WTC11 (cell line): ENCODE data around the gene HYAL2. TPM values are rescaled to one million over a fixed set of nuclear protein-coding genes. Genes with fewer than 3 reads are reported as not detected.

Experiments
- ATAC-seq: fragments of 200-7000 bp; cut with Tn5 transposase; 2 replicates; pipeline ENCODE4 v1.10.0; 2021; ENCODE audit warnings: mild to moderate bottlenecking, moderate library complexity
- CTCF ChIA-PET: fragments of 300-600 bp; sonication (Branson Sonifier 250); formaldehyde crosslinking; loops from one replicate; lab custom pipeline; 2021; ENCODE audit warnings: antibody characterized with exemption; lab: Charles Lee
- POLR2A ChIA-PET: fragments of 350-600 bp; sonication (Branson Sonifier 250); formaldehyde crosslinking; loops from one replicate; lab custom pipeline; 2021; ENCODE audit warnings: antibody characterized with exemption; lab: Charles Lee
- DNase-seq: peaks from one replicate; pipeline ENCODE4 v3.0.0; 2021; ENCODE audit warnings: low spot score
- H3K27ac Mint-ChIP-seq: 2 replicates; pipeline ENCODE4 v1.8.0; 2021; ENCODE audit warnings: mixed read lengths
- H3K27me3 Mint-ChIP-seq: 2 replicates; pipeline ENCODE4 v1.8.0; 2021; ENCODE audit warnings: low read depth, mild to moderate bottlenecking, moderate library complexity, mixed read lengths
- H3K36me3 Mint-ChIP-seq: 2 replicates; pipeline ENCODE4 v1.8.0; 2021; ENCODE audit warnings: mixed read lengths
- H3K4me1 Mint-ChIP-seq: 2 replicates; pipeline ENCODE4 v1.8.0; 2022; ENCODE audit warnings: mixed read lengths
- H3K4me3 Mint-ChIP-seq: 2 replicates; pipeline ENCODE4 v1.8.0; 2021; ENCODE audit warnings: mild to moderate bottlenecking, moderate library complexity, mixed read lengths
- H3K9me3 Mint-ChIP-seq: 2 replicates; pipeline ENCODE4 v1.8.0; 2021; ENCODE audit warnings: mixed read lengths
- CREB1 ChIP-seq: sonication (generic); formaldehyde crosslinking; IDR thresholded peaks from 2 replicates; pipeline ENCODE4 v1.8.0; 2023; ENCODE audit warnings: mild to moderate bottlenecking, missing genetic modification reagents
- ESRRA ChIP-seq: sonication (generic); formaldehyde crosslinking; IDR thresholded peaks from 2 replicates; pipeline ENCODE4 v1.8.1; 2022; ENCODE audit warnings: mild to moderate bottlenecking, missing genetic modification reagents, borderline replicate concordance
- FOXP1 ChIP-seq: sonication (generic); formaldehyde crosslinking; IDR thresholded peaks from 2 replicates; pipeline ENCODE4 v1.8.0; 2022; ENCODE audit warnings: missing genetic modification reagents, mild to moderate bottlenecking, moderate library complexity, borderline replicate concordance
- HMGA2 ChIP-seq: fragments of 250-450 bp; sonication (Bioruptor Pico); IDR thresholded peaks from 2 replicates; pipeline ENCODE4 v1.4.0; 2021; ENCODE audit warnings: mild to moderate bottlenecking, moderate library complexity
- MYBL2 ChIP-seq: sonication (generic); formaldehyde crosslinking; IDR thresholded peaks from 2 replicates; pipeline ENCODE4 v1.8.1; 2023; ENCODE audit warnings: mild to moderate bottlenecking, moderate library complexity, missing genetic modification reagents
- NFE2L1 ChIP-seq: sonication (generic); formaldehyde crosslinking; IDR thresholded peaks from 2 replicates; pipeline ENCODE4 v1.8.1; 2023; ENCODE audit warnings: missing genetic modification reagents
- ZNF121 ChIP-seq: sonication (generic); formaldehyde crosslinking; IDR thresholded peaks from 2 replicates; pipeline ENCODE4 v1.8.0; 2023; ENCODE audit warnings: missing genetic modification reagents
- total RNA-seq: library from RNA; stranded (reverse); gene quantifications from 3 replicates; pipeline ENCODE4 v1.2.3, GENCODE V29; 2021
- TF ChIP-seq, protein P1 (sequence below): sonication (generic); formaldehyde crosslinking; IDR thresholded peaks from 2 replicates; pipeline ENCODE4 v1.8.0; 2023; ENCODE audit warnings: missing genetic modification reagents
- TF ChIP-seq, protein P2 (sequence below): sonication (generic); formaldehyde crosslinking; IDR thresholded peaks from 2 replicates; pipeline ENCODE4 v1.8.0; 2022; ENCODE audit warnings: mild to moderate bottlenecking, missing genetic modification reagents
- TF ChIP-seq, protein P3 (sequence below): sonication (generic); formaldehyde crosslinking; IDR thresholded peaks from 2 replicates; pipeline ENCODE4 v1.8.1; 2022; ENCODE audit warnings: mild to moderate bottlenecking, moderate library complexity, missing genetic modification reagents
- TF ChIP-seq, protein P4 (sequence below): sonication (generic); formaldehyde crosslinking; conservative IDR thresholded peaks from 2 replicates; pipeline ENCODE4 v1.8.1; 2022; ENCODE audit warnings: mild to moderate bottlenecking, missing genetic modification reagents
- TF ChIP-seq, protein P5 (sequence below): sonication (generic); formaldehyde crosslinking; IDR thresholded peaks from 2 replicates; pipeline ENCODE4 v1.8.1; 2022; ENCODE audit warnings: missing genetic modification reagents, borderline replicate concordance
- TF ChIP-seq, protein P6 (sequence below): sonication (generic); formaldehyde crosslinking; IDR thresholded peaks from 2 replicates; pipeline ENCODE4 v1.8.0; 2023; ENCODE audit warnings: mild to moderate bottlenecking, missing genetic modification reagents
- TF ChIP-seq, protein P7 (sequence below): fragments of 250-450 bp; sonication (Bioruptor Pico); IDR thresholded peaks from 2 replicates; pipeline ENCODE4 v1.9.0; 2021; ENCODE audit warnings: moderate library complexity, mild to moderate bottlenecking, inconsistent platforms, borderline replicate concordance

Gene HYAL2
- total RNA-seq, 1 experiment from 2014 or later: 58.0 TPM

DNA sequence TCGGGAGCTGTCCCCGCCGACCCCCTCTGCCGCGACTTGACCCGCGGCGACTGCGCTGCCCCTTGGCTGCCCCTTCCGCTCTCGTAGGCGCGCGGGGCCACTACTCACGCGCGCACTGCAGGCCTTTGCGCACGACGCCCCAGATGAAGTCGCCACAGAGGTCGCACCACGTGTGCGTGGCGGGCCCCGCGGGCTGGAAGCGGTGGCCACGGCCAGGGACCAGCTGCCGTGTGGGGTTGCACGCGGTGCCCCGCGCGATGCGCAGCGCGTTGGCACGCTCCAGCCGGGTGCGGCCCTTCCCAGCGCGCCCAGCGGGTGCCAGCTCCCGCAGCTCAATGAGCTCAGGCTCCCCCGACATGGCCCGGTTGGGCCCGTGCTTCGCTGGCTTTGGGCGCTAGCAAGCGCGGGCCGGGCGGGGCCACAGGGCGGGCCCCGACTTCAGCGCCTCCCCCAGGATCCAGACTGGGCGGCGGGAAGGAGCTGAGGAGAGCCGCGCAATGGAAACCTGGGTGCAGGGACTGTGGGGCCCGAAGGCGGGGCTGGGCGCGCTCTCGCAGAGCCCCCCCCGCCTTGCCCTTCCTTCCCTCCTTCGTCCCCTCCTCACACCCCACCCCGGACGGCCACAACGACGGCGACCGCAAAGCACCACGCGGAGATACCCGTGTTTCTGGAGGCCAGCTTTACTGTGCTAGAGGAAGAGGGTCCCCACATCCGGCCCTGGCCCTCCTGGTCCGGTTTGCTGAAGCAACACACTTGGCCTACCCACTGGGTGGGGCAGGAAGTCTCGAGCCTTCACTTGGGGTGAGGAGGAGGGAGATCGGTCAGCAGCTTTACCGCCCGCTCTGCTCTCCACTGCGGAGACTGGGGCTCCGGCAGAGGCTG, 18.1 kb upstream of the HYAL2 start, which contains the start of gene RASSF1 (continued):
- TF ChIP-seq, protein P1, sequence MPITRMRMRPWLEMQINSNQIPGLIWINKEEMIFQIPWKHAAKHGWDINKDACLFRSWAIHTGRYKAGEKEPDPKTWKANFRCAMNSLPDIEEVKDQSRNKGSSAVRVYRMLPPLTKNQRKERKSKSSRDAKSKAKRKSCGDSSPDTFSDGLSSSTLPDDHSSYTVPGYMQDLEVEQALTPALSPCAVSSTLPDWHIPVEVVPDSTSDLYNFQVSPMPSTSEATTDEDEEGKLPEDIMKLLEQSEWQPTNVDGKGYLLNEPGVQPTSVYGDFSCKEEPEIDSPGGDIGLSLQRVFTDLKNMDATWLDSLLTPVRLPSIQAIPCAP (CRISPR knock-in tag): no peak
- no peak for TF ChIP-seq ESRRA (CRISPR knock-in tag)

DNA sequence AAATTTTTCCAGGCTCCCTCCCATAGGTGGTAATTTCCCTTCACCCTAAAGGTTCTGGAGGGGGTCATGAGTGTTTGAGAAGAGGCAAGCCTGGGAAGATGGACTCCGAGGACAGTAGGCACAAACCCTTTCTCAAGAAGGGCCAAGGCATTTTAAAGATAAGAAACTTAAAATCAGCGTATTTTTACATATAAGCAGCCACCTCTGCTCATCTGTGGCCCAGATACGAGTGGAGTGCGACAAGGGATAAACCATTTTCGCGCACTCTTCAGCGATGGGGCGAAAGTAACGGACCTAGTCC, 17.6 kb upstream of the HYAL2 start:
- ATAC-seq (no peak), DNase-seq (no peak)
- peak overlapping the region; percentile 95 for H3K4me3 Mint-ChIP-seq
- POLR2A ChIA-PET: no interaction called here
- TF ChIP-seq ZNF121 (CRISPR knock-in tag) (no peak), NFE2L1 (CRISPR knock-in tag) (no peak), HMGA2 (no peak)
- TF ChIP-seq, protein P2, sequence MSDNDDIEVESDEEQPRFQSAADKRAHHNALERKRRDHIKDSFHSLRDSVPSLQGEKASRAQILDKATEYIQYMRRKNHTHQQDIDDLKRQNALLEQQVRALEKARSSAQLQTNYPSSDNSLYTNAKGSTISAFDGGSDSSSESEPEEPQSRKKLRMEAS (CRISPR knock-in tag): no peak
- TF ChIP-seq, protein P3, sequence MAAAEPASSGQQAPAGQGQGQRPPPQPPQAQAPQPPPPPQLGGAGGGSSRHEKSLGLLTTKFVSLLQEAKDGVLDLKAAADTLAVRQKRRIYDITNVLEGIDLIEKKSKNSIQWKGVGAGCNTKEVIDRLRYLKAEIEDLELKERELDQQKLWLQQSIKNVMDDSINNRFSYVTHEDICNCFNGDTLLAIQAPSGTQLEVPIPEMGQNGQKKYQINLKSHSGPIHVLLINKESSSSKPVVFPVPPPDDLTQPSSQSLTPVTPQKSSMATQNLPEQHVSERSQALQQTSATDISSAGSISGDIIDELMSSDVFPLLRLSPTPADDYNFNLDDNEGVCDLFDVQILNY (CRISPR knock-in tag): no peak
- peaks cover 71% of the 10 kb centered on the region for H3K27me3 Mint-ChIP-seq
- CTCF ChIA-PET: interaction anchor here (1.0 to 1.7 kb wide), 7 partner anchors 37 to 272 kb away, joined by 3 to 6 read pairs (median 4); partner anchors contain the start of genes CISH, HYAL1 and IFRD2
- no peaks in the 10 kb centered on the region for H3K9me3 Mint-ChIP-seq
- no peaks in the 10 kb centered on the region for H3K36me3 Mint-ChIP-seq
- peaks cover 33% of the 10 kb centered on the region for H3K4me1 Mint-ChIP-seq
- H3K27ac Mint-ChIP-seq: no peak overlapping the region

DNA sequence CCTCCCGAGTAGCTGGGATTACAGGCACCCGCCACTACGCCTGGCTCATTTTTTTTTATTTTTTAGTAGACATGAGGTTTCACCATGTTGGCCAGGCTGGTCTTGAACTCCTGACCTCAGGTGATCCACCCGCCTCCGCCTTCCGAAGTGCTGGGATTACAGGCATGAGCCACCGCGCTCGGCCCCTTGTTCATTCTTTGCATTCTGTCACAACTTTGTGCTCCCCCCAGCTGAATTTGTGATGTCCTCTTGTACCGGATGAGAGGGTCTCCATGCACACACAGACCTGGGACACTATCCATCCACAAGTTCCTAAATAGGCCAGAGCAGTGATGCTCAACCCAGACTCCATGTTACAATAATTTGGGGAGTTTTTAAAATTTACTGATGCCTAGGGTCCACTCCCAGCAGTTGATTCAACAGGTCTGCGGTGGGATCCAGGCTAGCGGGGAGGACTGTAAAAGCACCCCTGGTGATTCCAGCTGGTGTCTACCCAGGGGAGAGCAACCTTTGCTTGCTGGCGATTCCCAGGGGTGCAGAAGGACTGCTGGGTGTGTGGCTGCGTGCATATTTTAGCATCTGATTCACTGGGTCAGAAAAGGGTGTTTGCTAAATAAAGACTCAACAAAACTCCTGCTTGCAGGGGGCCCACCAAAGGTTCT, 17.1 kb upstream of the HYAL2 start:
- ChIA-PET CTCF (no interaction called here), POLR2A (no interaction called here)
- Mint-ChIP-seq H3K4me1 (peaks cover 33% of the 10 kb centered on the region), H3K27me3 (peaks cover 66% of the 10 kb centered on the region), H3K36me3 (no peaks in the 10 kb centered on the region), H3K27ac (no peak overlapping the region), H3K9me3 (no peaks in the 10 kb centered on the region), H3K4me3 (peak overlapping the region; percentile 95)
- TF ChIP-seq FOXP1 (CRISPR knock-in tag): no peak
- TF ChIP-seq, protein P4, sequence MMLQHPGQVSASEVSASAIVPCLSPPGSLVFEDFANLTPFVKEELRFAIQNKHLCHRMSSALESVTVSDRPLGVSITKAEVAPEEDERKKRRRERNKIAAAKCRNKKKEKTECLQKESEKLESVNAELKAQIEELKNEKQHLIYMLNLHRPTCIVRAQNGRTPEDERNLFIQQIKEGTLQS (CRISPR knock-in tag): no peak
- no peak for TF ChIP-seq MYBL2
- TF ChIP-seq, protein P5, sequence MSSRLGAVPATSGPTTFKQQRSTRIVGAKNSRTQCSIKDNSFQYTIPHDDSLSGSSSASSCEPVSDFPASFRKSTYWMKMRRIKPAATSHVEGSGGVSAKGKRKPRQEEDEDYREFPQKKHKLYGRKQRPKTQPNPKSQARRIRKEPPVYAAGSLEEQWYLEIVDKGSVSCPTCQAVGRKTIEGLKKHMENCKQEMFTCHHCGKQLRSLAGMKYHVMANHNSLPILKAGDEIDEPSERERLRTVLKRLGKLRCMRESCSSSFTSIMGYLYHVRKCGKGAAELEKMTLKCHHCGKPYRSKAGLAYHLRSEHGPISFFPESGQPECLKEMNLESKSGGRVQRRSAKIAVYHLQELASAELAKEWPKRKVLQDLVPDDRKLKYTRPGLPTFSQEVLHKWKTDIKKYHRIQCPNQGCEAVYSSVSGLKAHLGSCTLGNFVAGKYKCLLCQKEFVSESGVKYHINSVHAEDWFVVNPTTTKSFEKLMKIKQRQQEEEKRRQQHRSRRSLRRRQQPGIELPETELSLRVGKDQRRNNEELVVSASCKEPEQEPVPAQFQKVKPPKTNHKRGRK (CRISPR knock-in tag): no peak
- TF ChIP-seq, protein P6, sequence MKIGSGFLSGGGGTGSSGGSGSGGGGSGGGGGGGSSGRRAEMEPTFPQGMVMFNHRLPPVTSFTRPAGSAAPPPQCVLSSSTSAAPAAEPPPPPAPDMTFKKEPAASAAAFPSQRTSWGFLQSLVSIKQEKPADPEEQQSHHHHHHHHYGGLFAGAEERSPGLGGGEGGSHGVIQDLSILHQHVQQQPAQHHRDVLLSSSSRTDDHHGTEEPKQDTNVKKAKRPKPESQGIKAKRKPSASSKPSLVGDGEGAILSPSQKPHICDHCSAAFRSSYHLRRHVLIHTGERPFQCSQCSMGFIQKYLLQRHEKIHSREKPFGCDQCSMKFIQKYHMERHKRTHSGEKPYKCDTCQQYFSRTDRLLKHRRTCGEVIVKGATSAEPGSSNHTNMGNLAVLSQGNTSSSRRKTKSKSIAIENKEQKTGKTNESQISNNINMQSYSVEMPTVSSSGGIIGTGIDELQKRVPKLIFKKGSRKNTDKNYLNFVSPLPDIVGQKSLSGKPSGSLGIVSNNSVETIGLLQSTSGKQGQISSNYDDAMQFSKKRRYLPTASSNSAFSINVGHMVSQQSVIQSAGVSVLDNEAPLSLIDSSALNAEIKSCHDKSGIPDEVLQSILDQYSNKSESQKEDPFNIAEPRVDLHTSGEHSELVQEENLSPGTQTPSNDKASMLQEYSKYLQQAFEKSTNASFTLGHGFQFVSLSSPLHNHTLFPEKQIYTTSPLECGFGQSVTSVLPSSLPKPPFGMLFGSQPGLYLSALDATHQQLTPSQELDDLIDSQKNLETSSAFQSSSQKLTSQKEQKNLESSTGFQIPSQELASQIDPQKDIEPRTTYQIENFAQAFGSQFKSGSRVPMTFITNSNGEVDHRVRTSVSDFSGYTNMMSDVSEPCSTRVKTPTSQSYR: no peak
- TF ChIP-seq NFE2L1 (CRISPR knock-in tag): no peak
- TF ChIP-seq, protein P7, sequence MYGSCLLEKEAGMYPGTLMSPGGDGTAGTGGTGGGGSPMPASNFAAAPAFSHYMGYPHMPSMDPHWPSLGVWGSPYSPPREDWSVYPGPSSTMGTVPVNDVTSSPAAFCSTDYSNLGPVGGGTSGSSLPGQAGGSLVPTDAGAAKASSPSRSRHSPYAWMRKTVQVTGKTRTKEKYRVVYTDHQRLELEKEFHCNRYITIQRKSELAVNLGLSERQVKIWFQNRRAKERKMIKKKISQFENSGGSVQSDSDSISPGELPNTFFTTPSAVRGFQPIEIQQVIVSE (CRISPR knock-in tag): no peak
- TF ChIP-seq CREB1: no peak
- DNase-seq (no peak), ATAC-seq (no peak)
